HG02588 (cell line): ENCODE measurements around the gene TBL2.
"Not testable (repeated sequence)": the region's sequence is repeated elsewhere in the genome, so short reads cannot be mapped to it uniquely, and the experiment has no call there.

Experiments used
- ATAC-seq: cut with Tn5 transposase; IDR thresholded peaks from one replicate; pipeline ENCODE4 v1.9.1; 2021; ENCODE audit warnings: mild to moderate bottlenecking, moderate library complexity; ENCODE audit not compliant: unreplicated experiment

Gene TBL2

DNA sequence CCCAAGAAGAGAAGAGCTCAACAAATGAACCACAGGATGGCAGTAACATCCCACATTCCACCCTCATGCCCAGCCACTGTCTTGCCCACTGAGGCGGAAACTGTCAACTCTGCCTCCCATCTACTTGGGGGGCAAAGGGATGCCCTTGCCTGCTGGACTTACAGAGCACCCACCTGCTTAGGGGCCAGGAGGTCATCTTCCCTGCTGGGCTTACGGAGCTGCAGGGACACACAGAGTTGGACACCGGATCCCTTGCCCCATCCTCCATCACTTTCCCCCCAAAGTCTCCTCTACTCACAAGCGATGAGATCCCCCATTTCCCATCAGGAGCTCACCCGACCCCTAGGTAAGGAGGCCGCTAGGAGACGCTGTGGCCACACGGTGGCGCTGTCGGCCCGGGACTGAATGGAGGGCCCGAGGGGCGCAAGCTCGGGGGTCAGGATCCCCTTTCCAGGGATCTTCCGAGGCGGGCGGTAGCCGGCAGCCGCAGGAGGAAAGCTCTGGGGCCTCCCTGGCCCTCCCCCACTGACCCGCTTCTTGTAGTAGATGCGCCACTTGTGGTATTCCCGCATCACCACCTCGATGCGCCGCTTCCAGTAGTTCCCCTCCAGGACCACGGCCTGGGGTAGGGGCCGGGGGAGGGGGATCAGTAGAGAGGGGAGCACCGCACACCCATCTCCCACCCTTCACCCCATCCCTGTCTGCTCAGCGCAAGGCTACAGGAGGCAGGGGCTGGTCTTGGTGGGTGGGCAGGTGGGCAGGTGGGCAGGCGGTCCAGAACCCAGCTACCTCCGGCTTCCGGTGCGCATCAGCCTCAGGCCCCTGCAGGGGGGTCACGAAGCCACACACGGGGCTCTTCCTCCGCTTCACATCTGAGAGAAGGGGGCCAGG lies 28.7 kb upstream of the TBL2 start:
- ATAC-seq = no peak

- no peak for ATAC-seq
Measured at GRCh38 chr7:73605601-73606220, 27.3 kb upstream of the TBL2 start.

DNA sequence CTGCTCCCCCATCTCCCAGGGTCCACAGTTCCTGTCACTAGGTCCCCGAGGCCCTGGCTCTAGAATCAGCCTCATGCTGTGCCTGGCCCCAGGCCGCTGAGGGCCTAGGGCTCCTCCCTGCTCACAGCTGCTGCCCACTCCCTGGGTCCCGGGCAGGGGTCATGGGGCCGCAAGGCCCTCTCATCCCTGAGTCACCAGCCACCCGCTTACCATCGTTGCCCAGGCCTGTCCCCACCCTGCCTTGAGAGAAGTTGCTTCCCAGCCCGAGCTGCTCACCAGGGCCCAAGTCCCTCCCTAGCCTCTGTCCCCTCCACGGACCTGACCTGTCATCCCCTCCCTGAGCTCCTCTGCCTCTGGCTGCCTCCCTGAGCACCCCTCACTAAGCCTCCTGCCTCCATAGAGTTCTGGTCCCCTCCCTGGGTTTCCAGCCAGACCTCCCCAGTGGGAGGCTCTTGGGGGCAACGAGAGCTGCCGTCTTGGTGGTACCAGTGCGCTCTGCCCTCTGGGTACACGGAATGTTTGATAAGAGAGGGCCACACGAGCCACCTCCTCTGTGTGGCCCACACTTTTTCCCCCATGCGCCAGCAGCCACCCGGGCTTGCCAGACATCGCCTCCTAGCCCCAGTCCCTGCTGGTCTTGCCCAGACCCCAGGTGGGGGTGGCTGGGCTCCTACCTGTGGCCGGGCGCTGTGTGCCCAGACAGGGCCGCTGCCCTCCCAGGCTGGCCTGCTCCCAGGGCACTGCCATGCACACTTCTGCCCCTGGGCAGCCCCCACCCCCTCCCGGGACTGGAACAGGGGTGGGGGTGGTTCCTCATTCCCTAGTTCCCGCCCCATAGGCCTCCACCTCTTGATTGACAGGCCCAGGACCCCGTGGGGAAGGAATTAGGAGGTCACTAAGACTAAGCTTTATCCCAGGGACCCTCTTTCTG lies 24.6 kb upstream of the TBL2 start:
- ATAC-seq = no peak

- ATAC-seq = no peak
Measured at GRCh38 chr7:73599916-73600315, 21.5 kb upstream of the TBL2 start.

- no peak for ATAC-seq
Measured at GRCh38 chr7:73599151-73599882, 20.9 kb upstream of the TBL2 start.

- no peak for ATAC-seq
Measured at GRCh38 chr7:73597978-73598782, 19.8 kb upstream of the TBL2 start.

DNA sequence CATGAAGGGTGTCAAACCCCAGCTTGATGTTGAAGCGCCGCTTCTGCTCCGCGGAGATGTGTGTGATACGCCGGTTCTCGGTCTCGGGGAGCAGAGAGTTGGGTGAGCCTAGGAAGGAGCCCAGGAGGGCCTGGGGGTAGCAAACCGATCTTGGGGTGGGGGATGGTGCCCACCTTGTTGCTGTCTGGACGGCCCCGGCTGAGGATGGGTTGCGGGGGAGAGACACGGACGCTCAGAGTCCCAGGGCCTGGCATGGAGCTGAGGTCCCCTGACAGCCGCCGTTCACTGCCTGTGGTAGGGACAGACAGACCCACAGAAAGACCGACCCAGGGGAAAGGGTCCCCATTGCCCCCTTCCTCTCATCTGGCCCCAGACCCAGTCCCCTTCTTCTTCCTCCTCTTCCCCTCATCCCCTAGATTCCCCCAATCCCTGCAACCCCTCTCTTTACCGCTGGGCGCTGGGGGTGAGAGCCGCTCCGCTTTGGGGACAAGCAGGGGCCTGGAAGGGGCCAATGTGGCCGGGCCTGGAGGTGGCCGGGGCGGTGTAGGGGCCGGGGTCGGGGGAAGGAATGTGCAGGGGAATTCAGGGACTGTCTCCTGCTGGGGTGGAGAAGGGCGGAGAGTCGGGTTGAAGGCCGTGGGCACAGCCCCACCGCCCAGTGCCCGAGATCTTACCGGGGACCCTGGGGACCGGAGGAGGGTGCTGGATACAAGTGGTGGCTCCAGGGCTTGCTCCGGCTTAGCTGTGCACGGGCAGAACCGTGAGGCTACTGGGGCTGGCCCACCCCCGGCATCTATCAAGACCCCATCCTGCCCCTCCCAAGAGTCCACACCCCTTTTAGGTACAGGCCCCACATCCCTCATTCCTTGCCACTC lies 18.0 kb upstream of the TBL2 start:
- no peak for ATAC-seq

DNA sequence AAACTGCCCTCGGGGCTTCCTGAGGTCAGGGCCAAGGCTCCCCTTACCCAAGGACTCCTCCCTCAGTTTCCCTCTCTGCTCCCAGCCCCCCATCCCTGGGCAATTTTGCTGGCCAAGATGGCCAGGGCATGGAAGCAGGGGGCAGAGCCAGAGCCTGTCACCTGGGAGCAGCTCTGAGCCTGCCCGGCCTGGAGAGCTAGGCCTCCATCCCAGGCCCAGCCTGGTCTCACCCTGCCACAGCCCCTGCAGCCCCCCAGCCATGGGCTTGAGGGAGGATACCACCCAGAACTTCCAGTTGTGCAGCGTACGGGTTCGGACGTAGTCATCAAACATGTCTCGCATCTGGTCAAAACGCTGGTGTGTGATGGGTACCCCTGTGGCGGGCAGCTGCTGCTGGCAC lies 17.0 kb upstream of the TBL2 start:
- ATAC-seq = no peak

GRCh38 chr7:73593207-73594045 lies 15.0 kb upstream of the TBL2 start:
- no peak for ATAC-seq

DNA sequence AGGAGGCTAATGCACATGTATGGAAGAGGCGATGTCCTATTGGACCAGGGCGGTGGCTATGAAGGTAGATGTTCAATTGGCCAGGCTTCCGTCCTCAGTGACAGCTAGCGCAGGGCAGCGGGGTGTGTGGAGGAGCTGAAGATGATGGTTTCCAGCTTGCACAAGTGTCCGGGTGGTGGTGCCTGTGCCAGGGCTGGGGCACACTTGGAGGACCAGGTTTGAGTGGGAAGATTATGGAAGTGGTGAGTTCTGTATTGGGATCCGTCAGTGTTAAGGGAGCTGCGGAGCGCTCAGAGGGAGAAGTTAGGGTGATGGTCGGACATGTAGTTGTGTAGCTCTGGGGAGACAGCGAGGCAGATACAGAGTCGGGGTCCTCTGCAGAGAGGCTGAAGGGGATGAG lies 8.5 kb upstream of the TBL2 start:
- no peak for ATAC-seq

- ATAC-seq = no peak
Measured at GRCh38 chr7:73585196-73585595, 6.8 kb upstream of the TBL2 start.

GRCh38 chr7:73582664-73583202 lies 4.4 kb upstream of the TBL2 start:
- ATAC-seq = no peak

DNA sequence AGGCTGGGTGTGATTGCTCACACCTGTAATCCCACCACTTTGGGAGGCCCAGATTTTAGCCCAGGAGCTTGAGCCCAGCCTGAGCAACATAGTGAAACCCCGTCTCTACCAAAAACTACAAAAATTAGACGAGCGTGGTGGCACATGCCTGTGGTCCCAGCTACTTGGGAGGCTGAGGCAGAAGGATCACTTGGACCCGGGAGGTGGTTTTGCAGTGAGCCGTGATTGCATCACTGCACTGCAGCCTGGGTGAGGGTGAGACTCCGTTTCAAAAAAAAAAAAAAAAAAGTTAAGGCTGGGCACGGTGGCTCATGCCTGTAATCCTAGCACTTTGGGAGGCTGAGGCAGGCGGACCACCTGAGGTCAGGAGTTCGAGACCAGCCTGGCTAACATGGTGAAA lies 2.6 kb upstream of the TBL2 start:
- not testable (repeated sequence) for ATAC-seq

- peak; percentile 12 for ATAC-seq
Measured at GRCh38 chr7:73577627-73578341, 595 bp downstream of the TBL2 start.

GRCh38 chr7:73573791-73574190 lies 4.6 kb downstream of the TBL2 start:
- no peak for ATAC-seq

GRCh38 chr7:73573276-73573675 lies 5.1 kb downstream of the TBL2 start:
- no peak for ATAC-seq

DNA sequence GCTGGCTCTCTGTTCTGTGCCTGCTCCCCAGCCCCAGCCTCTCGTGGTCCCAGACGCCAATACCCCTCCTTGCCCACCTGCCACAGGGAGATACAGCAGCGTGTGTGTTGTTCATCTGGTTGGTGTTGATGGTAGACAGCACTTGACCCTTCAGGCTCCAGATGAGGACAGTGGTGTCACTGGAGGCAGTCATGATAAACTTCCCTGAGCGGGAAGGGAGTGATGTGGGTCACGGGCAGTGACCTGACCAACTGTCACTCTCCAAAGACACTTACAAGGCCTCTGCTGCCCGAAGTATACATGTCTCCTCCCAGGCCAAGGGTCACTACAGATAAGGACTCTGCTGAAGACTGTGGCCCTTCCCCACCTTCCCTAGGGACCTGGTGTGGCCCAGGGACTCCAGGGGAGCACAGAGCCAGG lies 5.6 kb downstream of the TBL2 start:
- no peak for ATAC-seq
